NCI-H1105 treated with DMSO at 0.1 percent for 48 hours (cell line): ENCODE measurements around the gene SLITRK1.

Source experiments
- DNase-seq: peaks from one replicate; lab custom pipeline; 2025; lab: John Stamatoyannopoulos, UW

Gene SLITRK1

DNA sequence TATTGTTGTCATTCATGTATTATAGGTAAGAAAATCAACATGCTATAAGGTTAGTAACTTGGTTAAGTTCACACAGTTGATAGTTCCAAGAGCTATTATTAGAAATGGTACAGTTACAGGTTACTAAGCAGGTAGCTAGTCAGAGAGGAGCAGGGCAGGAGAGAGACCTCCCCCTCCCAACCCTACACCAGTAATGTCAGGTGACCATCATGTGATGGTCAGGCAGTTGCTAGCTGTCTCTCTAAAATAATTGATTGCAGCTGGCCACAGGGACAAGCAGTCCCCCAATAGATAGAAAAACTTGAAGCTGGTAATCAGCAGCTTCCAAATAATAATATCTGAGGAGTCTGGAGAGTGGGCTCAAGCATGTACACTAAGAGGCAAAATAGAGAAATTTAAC is 14.6 kb downstream of the SLITRK1 start:
- no peak for DNase-seq

DNA sequence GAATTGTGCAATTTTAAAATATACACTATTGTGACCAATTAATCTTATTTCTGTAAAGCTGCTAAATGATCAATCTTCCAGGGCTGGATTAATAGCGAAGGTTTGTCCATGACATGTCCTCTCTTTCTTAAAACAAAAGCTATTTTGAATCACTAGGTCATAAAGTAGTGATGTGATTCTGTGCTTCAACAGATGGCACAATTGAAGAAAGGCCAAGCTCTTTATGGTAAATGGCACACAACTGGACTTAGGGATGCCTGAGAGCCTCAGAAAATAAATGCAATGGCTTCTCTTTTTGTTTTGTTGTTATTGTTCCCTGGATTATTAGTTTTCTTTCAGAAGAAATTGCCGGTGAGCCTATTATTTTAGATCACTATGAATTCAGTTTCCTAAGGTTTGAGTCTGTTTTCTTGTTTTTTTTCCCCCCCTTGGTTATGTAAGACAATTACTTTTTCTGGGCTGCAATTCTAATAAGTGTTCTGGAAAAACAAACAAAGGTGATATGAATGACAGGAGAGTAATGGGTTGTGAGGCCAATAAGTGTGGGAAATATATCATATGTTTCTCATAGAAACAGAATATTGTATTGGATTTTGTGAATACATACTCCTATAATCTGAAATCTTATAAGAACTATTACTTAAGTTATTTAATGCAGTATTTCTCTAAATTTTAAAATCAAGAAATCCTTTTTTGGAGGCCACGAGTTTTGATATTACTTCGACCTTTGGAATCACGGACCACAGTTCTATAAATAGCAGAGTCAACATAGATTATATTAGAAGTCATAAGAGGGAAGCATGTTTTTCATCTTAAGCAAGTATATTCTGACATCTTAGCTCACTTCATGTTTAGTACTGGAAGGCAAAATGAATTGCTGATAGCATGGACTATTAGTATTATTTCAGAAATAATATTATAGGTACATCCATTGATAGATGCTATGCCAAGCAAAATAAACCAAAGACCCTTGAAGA is 16.8 kb downstream of the SLITRK1 start:
- no peak for DNase-seq

DNA sequence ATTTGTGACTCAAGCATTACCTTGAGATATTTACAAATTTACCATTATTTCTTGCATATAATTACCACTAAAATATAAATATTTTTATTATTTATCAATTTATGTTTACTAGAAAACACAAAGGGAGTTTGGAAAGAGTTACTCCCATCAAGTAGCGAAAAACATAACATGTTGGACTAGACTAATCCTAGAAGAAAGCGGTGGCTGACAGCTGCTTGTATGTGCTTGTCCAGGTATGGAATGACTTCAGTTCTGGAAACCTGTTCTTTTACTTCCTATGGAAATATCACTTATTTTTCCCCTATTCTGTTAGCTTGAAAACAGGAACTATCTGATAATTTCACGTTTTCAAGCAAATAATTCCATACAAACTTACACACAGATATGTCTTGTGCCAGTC is 28.5 kb downstream of the SLITRK1 start:
- DNase-seq, result no peak

DNA sequence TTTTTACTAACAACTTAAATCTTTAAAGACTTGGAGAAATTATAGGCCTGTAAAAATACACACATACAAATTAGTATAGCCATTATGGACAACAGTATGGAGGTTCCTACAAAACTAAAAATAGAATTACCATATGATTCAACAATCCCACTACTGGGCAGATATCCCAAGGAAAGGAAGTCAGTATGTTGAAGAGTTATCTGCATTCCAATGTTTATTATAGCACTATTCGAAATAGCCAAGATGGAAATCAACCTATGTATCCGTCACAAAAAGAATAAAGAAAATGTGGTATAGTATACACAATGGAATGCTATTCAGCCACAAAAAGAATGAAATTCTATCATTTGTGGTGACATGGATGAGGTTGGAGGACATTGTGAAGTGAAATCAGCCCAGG is 37.2 kb downstream of the SLITRK1 start:
- DNase-seq, result no peak

DNA sequence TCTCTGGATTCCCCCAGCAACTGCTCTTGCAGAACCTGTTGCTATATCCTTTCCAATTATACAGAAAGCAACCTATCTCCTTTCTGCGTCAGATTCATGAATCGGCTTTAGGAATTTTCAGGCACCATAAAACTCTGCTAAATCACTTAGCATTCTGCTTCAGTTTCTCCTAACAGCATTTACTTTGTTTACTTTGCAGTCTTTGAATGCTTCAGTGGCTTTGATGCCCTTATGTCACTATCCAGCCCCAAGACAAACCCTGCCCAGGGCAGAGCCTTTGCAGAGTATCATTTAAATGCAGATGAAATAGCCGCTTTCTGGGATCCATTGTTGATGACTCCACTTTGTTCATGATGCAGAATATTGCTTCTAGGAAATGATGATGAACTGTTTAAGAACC is 43.1 kb downstream of the SLITRK1 start:
- DNase-seq, result no peak

- DNase-seq, result no peak
These were observed 50.5 kb downstream of the SLITRK1 start for GRCh38 chr13:83831796-83832195.

DNA sequence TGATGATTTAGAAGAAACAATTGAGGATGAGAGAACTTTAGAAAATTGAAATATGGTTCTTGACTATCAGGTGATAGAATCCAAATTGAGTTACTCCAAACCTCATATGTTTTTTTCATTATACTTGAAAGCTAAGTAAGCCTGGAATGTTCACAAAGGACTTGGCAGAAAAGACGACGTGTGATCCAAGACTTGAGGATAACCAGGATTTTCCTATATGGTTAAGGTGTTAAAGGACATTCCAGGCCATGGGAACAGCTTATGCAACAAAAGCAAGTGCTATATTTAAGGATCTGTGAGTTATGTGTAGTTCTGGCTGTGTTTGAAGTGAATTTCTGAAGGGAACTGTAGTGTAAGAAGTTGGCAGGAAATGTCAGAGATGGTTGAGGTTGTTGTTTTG is 52.5 kb downstream of the SLITRK1 start:
- no peak for DNase-seq

- no peak for DNase-seq
These were observed 54.9 kb downstream of the SLITRK1 start for GRCh38 chr13:83827338-83827737.
